NB4 (cell line): Measurements from ENCODE around the gene ZFAND3.

Experiments used
- DNase-seq: peaks from one replicate; pipeline ENCODE4 v3.0.0; 2010; ENCODE audit warnings: low read depth
- H3K4me3 ChIP-seq: one replicate; pipeline ENCODE4 v1.5.1; 2011; ENCODE audit warnings: mild to moderate bottlenecking, low read depth, low read length, moderate library complexity
- MYC ChIP-seq: IDR thresholded peaks from 2 replicates; pipeline ENCODE4 v1.6.1; 2011; ENCODE audit warnings: low read depth, low read length
- POLR2A ChIP-seq: IDR thresholded peaks from 2 replicates; pipeline ENCODE4 v1.6.1; 2011; ENCODE audit warnings: mild to moderate bottlenecking; ENCODE audit not compliant: insufficient read length; ENCODE audit errors: extremely low read depth
- TF ChIP-seq, protein P1 (sequence below): IDR thresholded peaks from one replicate; pipeline ENCODE4 v1.5.1; 2012; ENCODE audit warnings: low read depth, low read length
- TF ChIP-seq, protein P2 (sequence below): IDR thresholded peaks from 2 replicates; pipeline ENCODE4 v1.6.1; 2011; ENCODE audit warnings: low read depth, low read length

ZFAND3 gene

DNA sequence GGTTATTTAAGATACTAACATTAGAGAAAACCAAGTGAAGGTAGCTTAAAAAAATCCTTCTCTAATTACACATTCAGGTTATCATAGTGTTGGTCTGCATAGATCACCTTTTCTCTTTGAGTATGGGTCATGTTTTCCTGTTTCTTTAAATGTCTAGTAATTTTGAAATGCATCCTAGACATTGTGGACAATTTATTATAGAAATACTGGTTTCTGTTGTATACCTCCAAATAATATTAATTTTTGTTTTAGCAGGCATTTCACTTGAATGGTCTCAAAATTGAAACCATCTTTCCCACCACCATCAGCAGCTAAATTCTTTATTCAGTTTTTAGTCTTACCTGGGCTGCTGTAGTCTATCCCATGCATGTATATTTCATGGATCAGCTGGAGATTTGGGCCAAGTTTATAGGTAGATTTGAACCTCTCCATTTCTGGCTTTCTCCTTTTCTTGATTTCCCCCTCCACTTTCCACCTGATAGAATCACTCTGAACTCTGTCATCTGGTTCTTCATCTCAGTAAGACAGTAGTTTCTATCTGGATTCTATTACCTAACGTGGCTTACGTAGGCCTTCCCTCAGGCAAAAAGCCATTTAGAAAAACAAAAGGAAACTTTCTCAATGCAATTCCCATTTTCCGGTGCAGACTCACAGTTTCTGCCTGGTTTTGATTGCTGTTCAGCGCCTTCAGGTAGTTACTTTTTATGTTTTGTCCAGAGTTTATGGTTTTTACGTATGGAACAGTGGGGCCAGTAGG lies 52.3 kb downstream of the ZFAND3 start:
- TF ChIP-seq MYC (no peak), POLR2A (no peak)
- TF ChIP-seq, protein P1, sequence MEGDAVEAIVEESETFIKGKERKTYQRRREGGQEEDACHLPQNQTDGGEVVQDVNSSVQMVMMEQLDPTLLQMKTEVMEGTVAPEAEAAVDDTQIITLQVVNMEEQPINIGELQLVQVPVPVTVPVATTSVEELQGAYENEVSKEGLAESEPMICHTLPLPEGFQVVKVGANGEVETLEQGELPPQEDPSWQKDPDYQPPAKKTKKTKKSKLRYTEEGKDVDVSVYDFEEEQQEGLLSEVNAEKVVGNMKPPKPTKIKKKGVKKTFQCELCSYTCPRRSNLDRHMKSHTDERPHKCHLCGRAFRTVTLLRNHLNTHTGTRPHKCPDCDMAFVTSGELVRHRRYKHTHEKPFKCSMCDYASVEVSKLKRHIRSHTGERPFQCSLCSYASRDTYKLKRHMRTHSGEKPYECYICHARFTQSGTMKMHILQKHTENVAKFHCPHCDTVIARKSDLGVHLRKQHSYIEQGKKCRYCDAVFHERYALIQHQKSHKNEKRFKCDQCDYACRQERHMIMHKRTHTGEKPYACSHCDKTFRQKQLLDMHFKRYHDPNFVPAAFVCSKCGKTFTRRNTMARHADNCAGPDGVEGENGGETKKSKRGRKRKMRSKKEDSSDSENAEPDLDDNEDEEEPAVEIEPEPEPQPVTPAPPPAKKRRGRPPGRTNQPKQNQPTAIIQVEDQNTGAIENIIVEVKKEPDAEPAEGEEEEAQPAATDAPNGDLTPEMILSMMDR = no peak
- TF ChIP-seq, protein P2, sequence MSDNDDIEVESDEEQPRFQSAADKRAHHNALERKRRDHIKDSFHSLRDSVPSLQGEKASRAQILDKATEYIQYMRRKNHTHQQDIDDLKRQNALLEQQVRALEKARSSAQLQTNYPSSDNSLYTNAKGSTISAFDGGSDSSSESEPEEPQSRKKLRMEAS = no peak
- no peak overlapping the region for H3K4me3 ChIP-seq
- DNase-seq = no peak

DNA sequence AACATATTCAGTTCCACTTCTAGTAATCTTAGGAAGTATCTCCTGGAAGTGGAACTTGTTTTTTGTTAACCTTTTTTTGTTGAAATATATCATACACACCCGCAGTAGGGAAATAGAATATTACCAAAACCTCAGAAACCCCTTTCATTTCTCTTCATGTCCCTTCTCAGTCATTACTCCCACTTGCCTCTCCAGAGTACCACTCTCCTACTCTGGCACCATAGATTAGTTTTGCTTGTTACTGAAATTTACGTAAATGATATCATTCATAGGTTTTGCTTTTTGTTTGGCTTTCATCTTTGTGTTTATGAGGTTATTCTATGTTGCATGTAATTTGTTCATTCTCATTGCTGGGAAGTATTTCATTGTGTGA lies 52.8 kb downstream of the ZFAND3 start:
- no peak for TF ChIP-seq MYC
- TF ChIP-seq, protein P2 = no peak
- TF ChIP-seq, protein P1 = no peak
- TF ChIP-seq POLR2A = no peak
- no peak for DNase-seq
- H3K4me3 ChIP-seq = no peak overlapping the region

DNA sequence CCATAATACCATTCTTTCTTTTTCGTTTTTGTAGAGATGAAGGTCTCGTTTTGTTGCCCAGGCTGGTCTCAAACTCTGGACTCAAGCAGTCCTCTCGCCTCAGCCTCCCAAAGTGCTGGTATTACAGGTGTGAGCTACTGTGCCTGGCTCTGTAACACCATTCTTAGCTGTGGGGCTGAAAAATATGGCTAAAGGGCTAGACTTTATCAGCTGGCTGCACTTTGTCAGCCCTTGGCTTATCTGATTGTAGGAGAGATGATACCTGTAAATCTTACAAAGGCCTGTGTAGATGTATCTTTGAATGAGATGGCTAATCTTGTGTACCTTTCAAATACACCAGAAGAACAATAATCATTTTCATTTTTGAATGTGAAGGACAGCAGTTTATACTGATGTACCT lies 55.2 kb downstream of the ZFAND3 start:
- DNase-seq = no peak
- no peak for TF ChIP-seq MYC
- TF ChIP-seq POLR2A = no peak
- TF ChIP-seq, protein P2 = no peak
- TF ChIP-seq, protein P1 = no peak
- no peak overlapping the region for H3K4me3 ChIP-seq

DNA sequence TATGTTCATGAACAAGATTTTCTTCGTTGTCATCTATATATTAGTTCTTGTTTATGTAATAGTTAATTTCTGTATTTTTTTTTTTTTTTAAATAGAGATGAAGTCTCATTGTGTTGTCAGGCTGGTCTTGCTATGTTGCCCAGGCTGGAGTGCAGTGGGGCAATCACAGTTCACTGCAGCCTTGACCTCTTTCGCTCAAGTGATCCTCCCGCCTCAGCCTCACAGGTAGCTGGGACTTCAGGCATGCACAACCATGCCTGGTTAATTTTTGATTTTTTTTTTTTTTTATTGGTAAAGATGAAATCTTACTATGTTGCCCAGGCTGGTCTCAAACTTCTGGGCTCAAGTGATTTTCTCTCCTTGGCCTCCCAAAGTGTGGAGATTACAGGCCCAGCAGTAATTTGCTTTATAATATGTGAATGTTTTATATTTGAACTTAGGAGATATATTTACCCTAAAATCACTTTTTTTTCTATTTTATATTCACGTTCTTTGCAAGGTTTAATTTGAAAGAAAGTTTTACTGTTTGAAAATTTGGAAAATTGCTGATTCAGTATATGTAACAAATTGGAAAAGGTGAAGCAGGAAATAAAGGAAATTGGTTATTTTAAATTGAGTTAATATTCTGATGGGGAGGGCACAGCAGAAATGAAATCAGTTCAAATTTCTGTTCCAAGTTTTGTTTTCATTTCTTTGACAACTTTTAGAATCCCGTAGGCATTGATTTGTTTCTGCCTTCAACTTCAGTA lies 56.2 kb downstream of the ZFAND3 start:
- no peak overlapping the region for H3K4me3 ChIP-seq
- no peak for DNase-seq
- TF ChIP-seq, protein P2 = no peak
- TF ChIP-seq POLR2A (no peak), MYC (no peak)
- TF ChIP-seq, protein P1 = no peak

GRCh38 chr6:37876843-37877242 lies 57.3 kb downstream of the ZFAND3 start:
- DNase-seq = no peak
- TF ChIP-seq POLR2A (no peak), MYC (no peak)
- TF ChIP-seq, protein P2 = no peak
- TF ChIP-seq, protein P1 = no peak
- no peak overlapping the region for H3K4me3 ChIP-seq
